ENCODE measurements around the gene HAT1. TPM values are rescaled to one million over a fixed set of nuclear protein-coding genes. Genes with fewer than 3 reads are reported as not detected.

HAT1 gene
- total RNA-seq, 8 experiments from 2014 or later = 22.8 to 92.1 (median 42.2) TPM

GRCh38 chr2:172021955-172022354 is 99.7 kb downstream of the HAT1 start:
- in situ Hi-C loops (cut with MboI; ENCODE audit: low pct_unique_long_range_greater_than_20kb in 2 of 9, low sequenced_read_pairs in 9 of 9, unreplicated experiment in 9 of 9) = no loop called here
- H3K4me1 ChIP-seq (replicated peaks in 1 of 2) = peaks cover 0 to 10% of the 10 kb centered on the region in 2 donors
- peak in 2 of 8 experiments; percentile 23 to 68 for ATAC-seq (replicated peaks in 6 of 8)
- no peak overlapping the region for H3K27ac ChIP-seq
- H3K4me3 ChIP-seq = no peak overlapping the region
- 10 to 79% (median 39%) methylated on average over 2 to 5 of the region's 5 CpGs; no CpG with 5 or more reads in 2 of the 10 experiments for WGBS, 10 experiments

- Histone ChIP-seq H3K4me1 (replicated peaks in 1 of 2) (peaks cover 0 to 5% of the 10 kb centered on the region in 2 donors), H3K4me3 (no peak overlapping the region), H3K27ac (no peak overlapping the region)
- WGBS, 10 experiments = 63 to 100% (median 82%) methylated on average over 1 to 4 of the region's 4 CpGs; no CpG with 5 or more reads in 2 of the 10 experiments
- ATAC-seq (replicated peaks in 6 of 8) = no peak
- in situ Hi-C loops (cut with MboI; ENCODE audit: low pct_unique_long_range_greater_than_20kb in 2 of 9, low sequenced_read_pairs in 9 of 9, unreplicated experiment in 9 of 9) = no loop called here
These were observed 109.3 kb downstream of the HAT1 start for GRCh38 chr2:172031536-172031935.

Other genes starting within 250 kb of the HAT1 start
- 100 to 1,000 TPM; 103 to 164 (median 145) TPM for gene DYNC1I2, start 235.0 kb upstream of the HAT1 start, total RNA-seq
- 10 to 100 TPM; 13.3 to 45.1 (median 25.1) TPM for gene SLC25A12, start 28.2 kb upstream of the HAT1 start, total RNA-seq
- 10 to 100 TPM in 3 of 8 experiments, 1 to 10 TPM in 5; 2.5 to 44.9 (median 6.3) TPM for gene METAP1D, start 77.5 kb downstream of the HAT1 start, total RNA-seq
- 10 to 100 TPM in 1 of 8 experiments, 1 to 10 TPM in 2, under 1 TPM in 4, not detected in 1; 0.09 to 76.5 (median 0.54) TPM for gene DLX1, start 163.0 kb downstream of the HAT1 start, total RNA-seq
- gene DLX2, start 180.4 kb downstream of the HAT1 start, total RNA-seq = 10 to 100 TPM in 1 of 8 experiments, 1 to 10 TPM in 1, under 1 TPM in 6; 0.05 to 19.2 (median 0.32) TPM

All from motor neuron (in vitro differentiated cells).